GM19452 (cell line): ENCODE results near the gene PPL.
"Not testable (repeated sequence)": the region's sequence is repeated elsewhere in the genome, so short reads cannot be mapped to it uniquely, and the experiment has no call there.

Experiments
- ATAC-seq: cut with Tn5 transposase; IDR thresholded peaks from one replicate; pipeline ENCODE4 v1.9.1; 2021; ENCODE audit not compliant: unreplicated experiment

The PPL gene

GRCh38 chr16:4935241-4935855, 1.6 kb downstream of the PPL start:
- ATAC-seq, result no peak

- no peak for ATAC-seq
Observed at GRCh38 chr16:4934591-4934990, 2.4 kb downstream of the PPL start.

- no peak for ATAC-seq
Observed at GRCh38 chr16:4933871-4934395, 3.0 kb downstream of the PPL start.

GRCh38 chr16:4933433-4933832, 3.5 kb downstream of the PPL start:
- ATAC-seq, result no peak

- no peak for ATAC-seq
Observed at GRCh38 chr16:4931381-4931780, 5.6 kb downstream of the PPL start.

GRCh38 chr16:4929619-4930018, 7.3 kb downstream of the PPL start:
- not testable (repeated sequence) for ATAC-seq

GRCh38 chr16:4928227-4928626, 8.7 kb downstream of the PPL start:
- ATAC-seq, result no peak

GRCh38 chr16:4927661-4928060, 9.3 kb downstream of the PPL start:
- ATAC-seq, result no peak

GRCh38 chr16:4926928-4927327, 10.0 kb downstream of the PPL start:
- no peak for ATAC-seq

- ATAC-seq, result no peak
Observed at GRCh38 chr16:4925791-4926190, 11.2 kb downstream of the PPL start.

GRCh38 chr16:4925293-4925607, 11.7 kb downstream of the PPL start:
- no peak for ATAC-seq

GRCh38 chr16:4924593-4925292, 12.2 kb downstream of the PPL start:
- ATAC-seq, result no peak

GRCh38 chr16:4923853-4924252, 13.1 kb downstream of the PPL start:
- no peak for ATAC-seq

- ATAC-seq, result no peak
Observed at GRCh38 chr16:4922721-4923342, 14.1 kb downstream of the PPL start.

GRCh38 chr16:4920826-4921225, 16.1 kb downstream of the PPL start:
- no peak for ATAC-seq

GRCh38 chr16:4918781-4919251, 18.1 kb downstream of the PPL start:
- no peak for ATAC-seq

- no peak for ATAC-seq
Observed at GRCh38 chr16:4917117-4917516, 19.8 kb downstream of the PPL start.

- no peak for ATAC-seq
Observed at GRCh38 chr16:4915226-4915761, 21.7 kb downstream of the PPL start.

- ATAC-seq, result no peak
Observed at GRCh38 chr16:4914528-4915225, 22.3 kb downstream of the PPL start.

- ATAC-seq, result no peak
Observed at GRCh38 chr16:4913774-4914525, 23.0 kb downstream of the PPL start.
